GM20000 (cell line): ENCODE results near the gene VPS39.

ENCODE experiments used
- DNase-seq: peaks from one replicate; pipeline ENCODE4 v3.0.0; 2012; ENCODE audit warnings: low spot score
- TF ChIP-seq, protein P1 (sequence below): IDR thresholded peaks from 2 replicates; pipeline ENCODE4 v1.5.1; 2012; ENCODE audit warnings: mild to moderate bottlenecking, control low read depth; ENCODE audit errors: extremely low read depth, missing control alignments

VPS39 gene

DNA sequence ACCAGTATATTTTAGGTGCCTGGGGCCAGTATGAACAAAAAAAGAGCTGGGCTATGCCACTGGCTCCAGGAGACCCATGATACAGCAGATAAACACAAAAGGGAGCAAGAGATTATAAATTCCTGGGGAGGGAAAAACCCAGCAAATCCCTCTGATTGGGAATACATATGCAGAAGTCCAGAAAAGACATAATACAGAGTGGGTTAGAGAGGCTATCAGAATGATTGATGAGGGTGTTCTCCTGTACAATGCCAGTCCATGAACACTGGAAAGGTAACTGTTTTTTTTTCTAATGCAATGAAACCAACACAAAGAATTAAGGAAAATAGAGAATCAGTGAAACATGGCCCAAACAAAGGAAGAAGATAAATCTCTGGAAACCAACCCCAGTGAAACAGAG, 5.4 kb upstream of the VPS39 start:
- DNase-seq, result no peak
- TF ChIP-seq, protein P1, sequence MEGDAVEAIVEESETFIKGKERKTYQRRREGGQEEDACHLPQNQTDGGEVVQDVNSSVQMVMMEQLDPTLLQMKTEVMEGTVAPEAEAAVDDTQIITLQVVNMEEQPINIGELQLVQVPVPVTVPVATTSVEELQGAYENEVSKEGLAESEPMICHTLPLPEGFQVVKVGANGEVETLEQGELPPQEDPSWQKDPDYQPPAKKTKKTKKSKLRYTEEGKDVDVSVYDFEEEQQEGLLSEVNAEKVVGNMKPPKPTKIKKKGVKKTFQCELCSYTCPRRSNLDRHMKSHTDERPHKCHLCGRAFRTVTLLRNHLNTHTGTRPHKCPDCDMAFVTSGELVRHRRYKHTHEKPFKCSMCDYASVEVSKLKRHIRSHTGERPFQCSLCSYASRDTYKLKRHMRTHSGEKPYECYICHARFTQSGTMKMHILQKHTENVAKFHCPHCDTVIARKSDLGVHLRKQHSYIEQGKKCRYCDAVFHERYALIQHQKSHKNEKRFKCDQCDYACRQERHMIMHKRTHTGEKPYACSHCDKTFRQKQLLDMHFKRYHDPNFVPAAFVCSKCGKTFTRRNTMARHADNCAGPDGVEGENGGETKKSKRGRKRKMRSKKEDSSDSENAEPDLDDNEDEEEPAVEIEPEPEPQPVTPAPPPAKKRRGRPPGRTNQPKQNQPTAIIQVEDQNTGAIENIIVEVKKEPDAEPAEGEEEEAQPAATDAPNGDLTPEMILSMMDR, result no peak

GRCh38 chr15:42210696-42211095, 2.6 kb upstream of the VPS39 start:
- no peak for DNase-seq
- TF ChIP-seq, protein P1, result no peak

DNA sequence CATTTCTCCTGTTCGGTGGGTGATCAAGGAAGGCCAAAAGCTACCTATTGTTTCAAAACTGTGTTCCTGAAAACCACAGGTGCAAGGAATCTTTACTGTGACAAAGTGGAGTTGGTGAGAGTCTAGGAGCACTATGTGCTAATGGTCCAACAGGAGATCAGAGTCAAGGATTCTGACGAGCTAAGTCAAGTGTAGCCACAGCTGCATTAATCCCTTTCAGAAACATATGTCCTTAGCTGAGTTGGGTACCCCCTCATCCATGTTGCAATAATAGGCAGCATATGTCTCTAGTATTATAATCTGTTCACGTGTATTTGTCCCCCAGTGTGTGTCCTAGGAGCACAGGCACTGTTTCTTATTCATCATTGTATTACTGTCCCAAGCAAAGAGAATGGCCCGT, 1.7 kb downstream of the VPS39 start:
- TF ChIP-seq, protein P1, result no peak
- DNase-seq, result no peak

DNA sequence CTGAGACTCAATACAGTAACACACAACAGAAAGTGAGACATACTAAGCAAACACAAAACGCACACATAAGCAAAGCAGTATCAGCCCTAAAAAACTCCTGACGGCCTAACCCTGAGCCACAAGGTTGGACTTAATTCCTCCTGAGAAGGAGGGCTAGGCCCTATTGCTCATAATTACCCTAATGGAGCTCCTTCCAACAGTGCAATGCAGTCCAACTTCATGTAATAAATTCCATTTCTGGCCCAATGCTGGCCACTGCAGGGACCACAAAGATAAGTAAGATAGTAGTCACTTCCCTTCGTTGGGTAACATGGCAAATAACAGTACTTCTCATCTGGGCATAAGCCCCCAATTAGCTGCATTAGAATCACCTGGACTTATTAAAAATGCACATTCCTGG, 4.2 kb downstream of the VPS39 start:
- DNase-seq, result no peak
- TF ChIP-seq, protein P1, result no peak

- TF ChIP-seq, protein P1, result no peak
- no peak for DNase-seq
These were observed 5.5 kb downstream of the VPS39 start for GRCh38 chr15:42202653-42203052.

DNA sequence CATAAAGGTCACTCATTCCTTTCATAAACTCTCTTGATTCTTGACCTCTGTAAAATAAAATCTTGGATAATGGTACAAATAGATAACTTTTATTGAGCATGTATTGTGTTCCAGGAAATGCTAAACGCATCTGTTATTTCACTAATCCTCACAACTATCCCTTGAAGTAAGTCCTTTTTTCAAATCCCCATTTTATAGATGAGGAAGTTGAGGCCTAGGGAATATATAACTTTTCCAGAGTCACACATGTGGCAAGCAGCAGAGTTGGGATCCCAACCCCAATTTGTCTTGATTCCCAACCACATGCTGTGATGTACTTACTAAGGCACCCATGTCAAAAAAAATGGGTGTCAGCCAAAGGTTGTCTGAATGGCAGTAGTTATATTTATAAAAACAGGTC, 6.3 kb downstream of the VPS39 start:
- no peak for DNase-seq
- TF ChIP-seq, protein P1, result no peak

DNA sequence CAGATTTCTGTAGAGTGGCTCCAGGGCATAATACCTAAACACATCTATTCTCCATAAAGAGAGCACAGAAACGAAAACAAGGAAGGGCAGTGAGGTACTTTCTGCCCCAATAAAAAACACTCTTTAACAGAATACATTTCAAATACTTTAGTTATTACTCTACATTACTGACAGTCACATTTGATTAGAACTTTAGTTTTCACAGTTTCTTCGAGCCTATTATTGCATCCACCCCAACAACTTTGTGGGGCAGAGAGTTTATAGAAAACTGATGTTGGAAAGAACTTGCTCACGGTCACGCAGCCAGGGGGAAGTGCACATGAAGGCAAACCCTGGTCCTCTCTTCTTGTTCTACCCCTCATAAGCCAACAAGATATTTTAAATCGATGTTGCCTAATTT, 9.0 kb downstream of the VPS39 start:
- no peak for DNase-seq
- TF ChIP-seq, protein P1, result no peak
